Measurements from ENCODE around the gene SLC4A3.

The SLC4A3 gene

DNA sequence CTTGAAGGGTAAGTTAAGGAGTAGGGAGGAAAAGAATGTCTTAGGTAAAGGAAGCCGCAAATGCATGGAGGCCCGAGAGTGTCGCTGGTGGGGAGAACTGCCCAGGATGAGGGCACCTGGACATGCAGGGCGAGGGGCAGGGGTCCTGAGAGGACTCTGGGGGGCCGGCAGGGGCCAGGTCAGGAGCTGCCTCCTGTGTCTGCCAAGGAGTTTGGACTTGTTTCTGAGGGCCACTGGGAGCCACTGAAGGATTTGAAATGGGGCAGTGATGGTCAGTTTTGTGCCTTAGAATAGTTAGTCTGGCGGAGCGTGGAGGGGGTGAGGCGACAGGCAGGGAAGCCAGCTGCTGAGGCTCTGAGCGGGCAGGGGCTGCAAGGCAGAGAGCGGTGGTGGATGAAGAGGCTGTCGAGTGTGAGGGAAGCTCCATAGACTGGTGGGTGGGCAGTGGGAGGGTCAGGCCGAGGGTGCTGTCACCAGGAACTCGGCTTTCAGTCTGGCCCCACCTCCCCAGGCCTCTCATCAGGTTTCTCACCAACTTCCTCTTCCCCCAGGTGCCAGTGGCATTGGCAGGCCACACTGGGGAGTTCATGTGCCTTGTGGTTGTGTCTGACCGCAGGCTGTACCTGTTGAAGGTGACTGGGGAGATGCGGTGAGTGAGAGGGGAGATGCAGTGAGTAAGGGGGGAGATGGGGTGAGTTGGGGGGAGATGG is 14.7 kb upstream of the SLC4A3 start:
- no peak overlapping the region for H3K4me3 ChIP-seq (ENCODE audit: low read depth, low read length)
- no peak for DNase-seq (ENCODE audit: low read depth)

DNA sequence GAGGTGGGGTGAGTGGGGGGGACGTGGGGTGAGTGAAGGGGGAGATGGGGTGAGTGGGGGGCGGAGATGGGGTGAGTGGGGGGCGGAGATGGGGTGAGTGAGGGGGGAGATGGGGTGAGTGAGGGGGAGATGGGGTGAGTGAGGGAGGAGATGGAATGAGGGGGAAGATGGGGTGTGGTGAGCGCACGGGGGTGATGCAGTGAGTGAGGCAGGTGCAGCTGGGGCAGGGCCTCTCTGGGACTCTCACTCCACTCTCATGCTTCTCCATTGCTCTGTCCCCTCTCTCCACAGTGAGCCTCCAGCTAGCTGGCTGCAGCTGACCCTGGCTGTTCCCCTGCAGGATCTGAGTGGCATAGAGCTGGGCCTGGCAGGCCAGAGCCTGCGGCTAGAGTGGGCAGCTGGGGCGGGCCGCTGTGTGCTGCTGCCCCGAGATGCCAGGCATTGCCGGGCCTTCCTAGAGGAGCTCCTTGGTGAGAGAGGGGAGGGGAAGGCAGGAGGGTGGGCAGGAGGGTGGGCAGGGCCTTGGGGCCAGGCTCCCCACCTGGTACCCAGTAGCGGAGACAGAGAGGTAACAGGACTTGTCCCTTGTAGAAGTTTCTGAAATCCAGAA is 13.9 kb upstream of the SLC4A3 start:
- H3K4me3 ChIP-seq (ENCODE audit: low read depth, low read length) = no peak overlapping the region
- no peak for DNase-seq (ENCODE audit: low read depth)

DNA sequence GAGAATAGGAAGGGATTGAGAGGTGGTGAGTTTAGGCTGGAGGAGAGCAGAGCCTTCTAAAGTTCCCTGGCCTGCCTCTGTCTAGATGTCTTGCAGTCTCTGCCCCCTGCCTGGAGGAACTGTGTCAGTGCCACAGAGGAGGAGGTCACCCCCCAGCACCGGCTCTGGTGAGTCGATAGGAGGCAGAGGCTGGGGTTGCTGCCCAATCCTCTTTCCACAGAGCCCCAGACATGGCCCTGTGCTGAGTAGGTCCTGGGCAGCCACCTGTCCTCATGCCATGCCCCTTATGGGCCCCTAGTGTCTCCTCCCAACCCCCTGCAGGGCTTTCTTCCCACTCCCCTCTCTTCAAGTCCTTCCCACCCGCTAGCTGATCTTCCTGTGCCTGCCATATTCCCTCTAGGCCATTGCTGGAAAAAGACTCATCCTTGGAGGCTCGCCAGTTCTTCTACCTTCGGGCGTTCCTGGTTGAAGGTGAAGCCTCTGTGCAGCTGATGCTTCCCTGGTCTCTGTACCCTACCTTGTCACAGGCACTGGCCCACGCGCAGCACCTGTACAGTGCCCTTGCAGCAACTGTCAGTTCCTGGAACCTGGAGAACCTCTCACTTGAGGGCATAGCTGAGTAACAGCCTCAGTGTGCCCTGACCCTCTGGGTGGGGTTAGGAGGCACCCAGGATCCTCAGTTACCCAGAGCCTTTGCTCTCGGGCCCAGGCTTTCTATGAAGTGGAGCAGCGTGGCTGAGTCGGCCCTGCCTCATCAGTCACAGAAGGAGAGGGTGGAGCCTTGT is 13.2 kb upstream of the SLC4A3 start:
- no peak for DNase-seq (ENCODE audit: low read depth)
- no peak overlapping the region for H3K4me3 ChIP-seq (ENCODE audit: low read depth, low read length)

DNA sequence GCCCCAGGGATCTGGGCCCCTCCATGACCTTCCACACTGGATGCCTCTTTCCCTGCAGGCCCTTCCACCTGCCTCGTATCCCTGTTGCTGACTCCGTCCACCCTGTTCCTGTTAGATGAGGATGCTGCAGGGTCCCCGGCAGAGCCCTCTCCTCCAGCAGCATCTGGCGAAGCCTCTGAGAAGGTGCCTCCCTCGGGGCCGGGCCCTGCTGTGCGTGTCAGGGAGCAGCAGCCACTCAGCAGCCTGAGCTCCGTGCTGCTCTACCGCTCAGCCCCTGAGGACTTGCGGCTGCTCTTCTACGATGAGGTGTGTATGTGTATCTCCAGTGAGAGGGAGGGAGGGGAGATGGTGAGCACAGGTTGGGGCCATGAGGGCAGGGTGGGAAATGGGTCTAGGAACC is 12.4 kb upstream of the SLC4A3 start:
- no peak overlapping the region for H3K4me3 ChIP-seq (ENCODE audit: low read depth, low read length)
- DNase-seq (ENCODE audit: low read depth) = no peak

DNA sequence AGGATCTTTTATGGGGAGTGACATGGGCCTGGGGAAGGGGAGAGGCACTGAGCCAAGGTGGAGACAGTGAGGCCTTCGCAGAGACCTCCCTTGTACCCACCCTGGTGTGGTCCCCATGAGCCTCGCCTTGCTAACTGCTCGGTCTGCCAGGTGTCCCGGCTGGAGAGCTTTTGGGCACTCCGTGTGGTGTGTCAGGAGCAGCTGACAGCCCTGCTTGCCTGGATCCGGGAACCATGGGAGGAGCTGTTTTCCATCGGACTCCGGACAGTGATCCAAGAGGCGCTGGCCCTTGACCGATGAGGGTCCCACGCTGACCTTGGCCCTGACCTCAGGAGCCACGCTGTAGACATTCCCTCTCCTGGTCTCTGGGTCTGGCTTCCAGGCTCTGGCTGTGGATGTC is 11.5 kb upstream of the SLC4A3 start:
- DNase-seq (ENCODE audit: low read depth) = no peak
- no peak overlapping the region for H3K4me3 ChIP-seq (ENCODE audit: low read depth, low read length)

DNA sequence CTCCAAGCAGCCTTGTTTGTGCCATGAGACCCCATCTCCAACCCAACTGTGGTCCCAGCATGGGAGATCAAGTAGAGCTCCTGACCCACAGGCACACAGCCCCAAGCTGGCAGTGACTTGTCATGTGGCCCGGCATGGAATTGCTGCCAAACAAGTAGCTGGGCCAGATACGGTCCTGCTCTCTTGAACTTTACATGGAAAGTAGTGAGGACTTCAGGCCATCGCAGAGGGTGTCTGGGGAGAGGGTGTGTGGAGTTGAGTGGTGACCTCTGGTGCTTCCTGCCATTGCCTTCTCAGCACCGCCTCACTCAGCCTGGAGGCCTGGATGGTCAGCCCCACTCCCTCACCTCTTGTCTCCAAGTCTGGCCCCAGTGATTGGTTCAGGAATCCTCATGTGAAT is 10.9 kb upstream of the SLC4A3 start:
- no peak for DNase-seq (ENCODE audit: low read depth)
- no peak overlapping the region for H3K4me3 ChIP-seq (ENCODE audit: low read depth, low read length)

DNA sequence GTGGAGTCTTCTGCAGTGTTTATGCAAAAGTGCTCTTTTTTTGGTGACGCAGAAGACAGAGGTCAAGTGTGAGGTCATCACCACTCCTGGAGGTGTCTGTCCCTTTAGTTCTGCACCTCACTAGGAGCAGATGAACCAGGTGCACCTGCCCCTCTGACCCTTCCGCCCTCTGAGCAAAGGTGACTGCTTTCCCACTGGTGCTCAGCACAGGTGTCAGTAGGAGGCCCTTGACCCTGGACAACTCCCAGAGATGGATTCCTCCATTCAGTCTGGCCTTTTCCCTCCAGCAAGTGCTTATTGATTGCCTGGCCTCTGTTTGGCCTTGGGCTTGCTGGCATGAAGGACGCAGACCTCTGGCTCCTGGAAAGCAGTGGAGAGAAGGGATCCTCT is 8.7 kb upstream of the SLC4A3 start:
- H3K4me3 ChIP-seq (ENCODE audit: low read depth, low read length) = no peak overlapping the region
- no peak for DNase-seq (ENCODE audit: low read depth)

DNA sequence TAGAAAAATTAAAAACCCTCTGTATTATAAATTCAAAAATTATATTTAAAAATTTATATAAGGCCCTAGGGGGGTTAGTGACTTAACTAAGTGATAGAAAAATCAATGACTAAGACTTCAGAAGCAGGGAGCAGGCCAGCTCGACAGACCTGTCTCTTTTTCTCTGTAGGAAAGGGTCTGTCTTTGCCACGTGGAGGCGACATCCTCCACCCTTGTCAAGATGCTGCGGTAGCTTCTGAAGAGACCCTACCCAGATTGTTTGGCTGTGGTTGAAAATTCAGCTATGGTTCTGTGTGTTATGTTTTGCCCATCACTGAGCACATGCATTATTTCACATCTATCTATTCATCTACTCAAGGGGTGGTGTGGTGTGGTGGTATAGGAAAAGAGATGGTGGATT is 8.2 kb upstream of the SLC4A3 start:
- no peak for DNase-seq (ENCODE audit: low read depth)
- H3K4me3 ChIP-seq (ENCODE audit: low read depth, low read length) = no peak overlapping the region

DNA sequence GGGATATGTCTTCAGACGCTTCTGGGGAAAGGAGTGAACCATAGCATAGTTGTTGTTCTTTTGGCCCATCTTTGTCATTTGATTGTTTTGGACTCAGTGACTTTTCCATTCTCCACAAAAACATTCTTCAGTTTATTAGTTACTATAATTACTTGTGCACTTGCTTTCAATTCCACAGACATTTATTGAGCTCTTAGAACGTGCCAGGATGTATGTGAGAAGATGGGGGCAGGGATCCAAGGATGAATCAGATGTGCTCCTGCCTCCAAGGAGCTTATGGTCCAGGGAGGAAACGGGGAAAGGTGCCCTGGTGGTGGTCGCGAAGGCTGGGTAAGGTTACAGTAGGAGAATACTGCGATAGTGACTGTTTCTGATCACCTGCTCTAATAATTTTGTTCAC is 6.9 kb upstream of the SLC4A3 start:
- no peak overlapping the region for H3K4me3 ChIP-seq (ENCODE audit: low read depth, low read length)
- DNase-seq (ENCODE audit: low read depth) = no peak

DNA sequence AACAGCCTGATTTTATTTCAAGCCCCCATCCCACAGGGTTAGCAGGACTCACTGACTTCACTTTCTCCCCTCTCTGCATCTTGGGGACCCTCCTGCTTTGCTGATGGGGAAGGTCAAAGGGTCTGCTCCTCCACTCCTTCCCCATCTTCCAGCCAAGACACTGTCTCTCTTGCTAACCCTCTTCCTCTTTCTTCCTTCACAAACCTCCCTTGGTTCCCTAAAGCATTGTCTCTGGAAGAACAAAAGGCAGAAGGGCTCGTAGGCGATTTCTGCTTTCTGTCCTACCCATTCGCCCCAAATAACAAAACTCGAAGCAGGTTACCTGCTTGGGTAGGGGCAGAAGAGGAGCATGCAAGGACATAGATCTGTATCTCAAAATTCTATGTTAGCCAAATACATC is 5.5 kb upstream of the SLC4A3 start:
- DNase-seq (ENCODE audit: low read depth) = no peak
- no peak overlapping the region for H3K4me3 ChIP-seq (ENCODE audit: low read depth, low read length)

DNA sequence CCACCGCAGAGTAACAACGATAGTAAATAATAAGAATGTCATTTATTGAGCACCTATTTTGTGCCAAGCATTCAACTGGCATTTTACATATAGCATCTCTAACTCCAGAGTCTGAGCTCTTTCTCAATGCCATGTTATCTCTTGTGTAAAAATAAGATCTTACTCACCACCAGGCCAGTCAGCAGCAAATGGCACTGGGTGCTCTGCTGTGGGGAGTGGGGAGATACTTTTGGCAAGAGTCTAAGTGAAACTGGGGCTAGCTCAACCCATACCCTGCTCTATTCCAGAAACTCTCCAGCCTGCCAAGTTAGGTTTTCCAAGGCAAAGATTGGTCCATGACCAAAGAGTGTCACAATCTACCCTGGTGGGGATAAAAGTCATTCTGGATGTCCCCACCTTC is 5.0 kb upstream of the SLC4A3 start:
- H3K4me3 ChIP-seq (ENCODE audit: low read depth, low read length) = no peak overlapping the region
- no peak for DNase-seq (ENCODE audit: low read depth)

DNA sequence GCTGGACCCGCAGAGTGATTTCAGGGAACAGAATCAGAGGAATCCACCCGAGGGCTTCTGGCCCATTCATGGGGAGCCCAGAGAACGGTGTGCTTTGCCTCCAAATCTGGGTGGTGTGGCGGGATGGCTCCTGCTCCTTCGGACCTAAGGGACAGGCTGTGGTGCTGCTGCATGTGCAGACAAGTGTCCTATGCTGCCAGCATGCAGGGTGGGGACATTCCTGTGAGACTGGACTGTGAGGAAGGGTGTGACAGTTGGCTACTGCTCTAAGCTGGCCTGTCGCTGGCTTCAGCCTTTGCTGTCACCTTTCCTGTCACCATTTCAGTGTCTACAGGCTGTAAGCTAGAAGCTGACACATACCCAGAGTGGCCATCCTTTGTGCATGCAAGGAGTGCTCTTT is 2.9 kb upstream of the SLC4A3 start:
- H3K4me3 ChIP-seq (ENCODE audit: low read depth, low read length) = no peak overlapping the region
- DNase-seq (ENCODE audit: low read depth) = no peak

DNA sequence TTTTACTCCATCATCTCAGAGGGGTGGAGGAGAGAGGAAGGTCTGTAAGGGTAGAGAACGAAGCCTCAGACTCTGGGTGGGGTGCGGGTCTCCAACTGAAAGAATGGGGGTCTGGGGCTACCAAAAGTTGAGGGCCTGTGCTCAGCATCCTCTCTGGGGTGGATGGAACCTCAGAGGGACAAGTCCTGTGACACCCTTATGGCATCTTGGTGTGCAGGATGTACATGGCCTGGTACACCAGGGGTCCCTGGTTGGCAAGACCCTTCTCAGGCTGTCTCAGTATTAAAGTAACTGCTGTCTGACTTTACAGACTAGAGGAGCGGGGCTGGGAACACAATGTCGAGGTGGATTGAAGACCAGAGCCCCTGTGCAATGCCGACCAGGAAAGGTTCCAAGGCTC is 2.3 kb upstream of the SLC4A3 start:
- DNase-seq (ENCODE audit: low read depth) = no peak
- H3K4me3 ChIP-seq (ENCODE audit: low read depth, low read length) = no peak overlapping the region

DNA sequence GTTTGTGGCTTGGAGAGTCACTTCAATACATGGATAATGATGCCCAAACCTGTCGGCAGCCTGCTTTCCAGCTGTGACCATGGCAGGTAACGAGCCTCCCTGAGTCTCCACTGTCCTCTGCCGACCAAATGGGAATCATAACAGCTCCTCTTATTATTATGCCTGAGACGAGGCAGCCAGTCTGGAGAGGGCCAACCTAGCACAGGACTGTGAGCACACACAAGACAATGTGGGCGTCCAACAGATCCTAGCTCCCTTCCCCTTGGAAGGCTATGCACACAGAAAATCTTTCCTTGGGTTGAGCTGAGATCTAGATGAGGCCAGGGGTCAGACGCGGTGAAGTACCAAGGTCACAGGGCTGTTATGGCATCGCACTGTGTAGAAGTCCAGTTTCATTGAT is 890 bp upstream of the SLC4A3 start:
- no peak overlapping the region for H3K4me3 ChIP-seq (ENCODE audit: low read depth, low read length)
- no peak for DNase-seq (ENCODE audit: low read depth)

DNA sequence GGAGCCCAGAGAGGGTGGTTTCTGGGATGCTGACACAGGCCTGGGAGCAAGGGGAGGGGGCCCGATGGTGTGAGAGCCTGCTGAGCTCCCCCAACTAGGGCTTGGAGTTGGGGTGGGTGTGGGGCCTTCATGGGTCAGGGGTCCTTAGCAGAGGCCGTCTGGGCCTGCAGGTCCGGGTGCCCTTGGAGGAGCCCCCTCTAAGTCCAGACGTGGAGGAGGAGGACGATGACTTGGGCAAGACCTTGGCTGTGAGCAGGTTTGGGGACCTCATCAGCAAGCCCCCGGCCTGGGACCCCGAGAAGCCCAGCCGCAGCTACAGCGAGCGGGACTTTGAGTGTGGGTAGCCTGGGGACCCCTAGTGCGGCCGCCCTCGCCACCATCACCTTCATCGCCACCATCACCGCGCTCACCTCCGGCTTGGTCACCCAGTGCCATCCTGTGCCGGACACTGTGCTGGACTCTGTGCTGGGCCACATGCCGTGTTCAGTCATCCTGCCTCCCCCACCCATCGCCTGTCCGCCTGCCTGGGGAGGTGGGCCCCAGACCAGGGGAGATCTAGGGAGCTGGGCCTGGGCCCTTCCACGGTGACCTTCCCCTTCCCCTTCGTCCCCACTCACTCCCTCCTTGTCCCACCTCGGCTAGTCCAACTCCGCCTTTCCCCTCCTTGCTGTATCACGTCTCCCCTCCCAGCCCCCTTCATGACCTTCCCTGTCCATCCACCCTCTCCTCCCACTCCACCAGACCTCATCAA is 980 bp downstream of the SLC4A3 start:
- H3K4me3 ChIP-seq (ENCODE audit: low read depth, low read length) = peak overlapping the region; percentile 64
- no peak for DNase-seq (ENCODE audit: low read depth)

DNA sequence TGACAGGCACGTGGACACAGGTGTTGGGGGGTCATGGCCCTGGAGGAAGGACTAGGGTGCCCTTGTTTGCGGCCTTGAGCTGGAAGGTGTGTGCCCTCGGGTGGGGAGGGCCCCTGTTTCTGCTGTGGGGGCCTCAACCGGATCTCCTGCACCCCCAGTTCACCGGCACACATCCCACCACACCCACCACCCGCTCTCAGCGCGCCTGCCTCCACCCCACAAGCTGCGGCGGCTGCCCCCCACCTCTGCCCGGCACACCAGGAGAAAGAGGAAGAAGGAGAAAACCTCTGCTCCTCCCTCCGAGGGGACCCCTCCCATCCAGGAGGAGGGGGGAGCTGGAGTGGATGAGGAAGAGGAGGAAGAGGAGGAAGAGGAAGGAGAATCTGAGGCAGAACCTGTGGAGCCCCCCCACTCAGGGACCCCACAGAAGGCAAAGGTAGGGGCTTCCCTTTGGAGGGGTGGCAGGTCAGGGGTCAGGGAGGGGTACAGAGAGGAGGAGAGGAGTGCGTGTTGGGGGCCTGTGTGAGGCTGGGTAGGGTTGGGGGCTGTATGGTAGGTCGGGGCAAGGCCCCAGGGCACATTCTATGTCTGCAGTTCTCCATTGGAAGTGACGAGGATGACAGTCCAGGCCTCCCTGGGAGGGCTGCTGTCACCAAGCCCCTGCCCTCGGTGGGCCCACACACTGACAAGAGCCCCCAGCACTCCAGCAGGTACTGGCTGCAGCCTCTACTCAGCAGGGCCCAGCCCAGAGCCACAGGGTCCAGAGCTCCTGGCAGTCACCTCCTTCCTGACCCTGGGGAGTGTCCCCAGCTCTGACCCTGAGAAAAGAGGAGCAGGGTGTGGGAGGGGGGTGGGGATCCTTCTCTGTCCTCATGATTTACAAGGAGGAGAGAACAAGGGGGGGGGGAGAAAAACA is 1.8 kb downstream of the SLC4A3 start:
- no peak for DNase-seq (ENCODE audit: low read depth)
- no peak overlapping the region for H3K4me3 ChIP-seq (ENCODE audit: low read depth, low read length)

DNA sequence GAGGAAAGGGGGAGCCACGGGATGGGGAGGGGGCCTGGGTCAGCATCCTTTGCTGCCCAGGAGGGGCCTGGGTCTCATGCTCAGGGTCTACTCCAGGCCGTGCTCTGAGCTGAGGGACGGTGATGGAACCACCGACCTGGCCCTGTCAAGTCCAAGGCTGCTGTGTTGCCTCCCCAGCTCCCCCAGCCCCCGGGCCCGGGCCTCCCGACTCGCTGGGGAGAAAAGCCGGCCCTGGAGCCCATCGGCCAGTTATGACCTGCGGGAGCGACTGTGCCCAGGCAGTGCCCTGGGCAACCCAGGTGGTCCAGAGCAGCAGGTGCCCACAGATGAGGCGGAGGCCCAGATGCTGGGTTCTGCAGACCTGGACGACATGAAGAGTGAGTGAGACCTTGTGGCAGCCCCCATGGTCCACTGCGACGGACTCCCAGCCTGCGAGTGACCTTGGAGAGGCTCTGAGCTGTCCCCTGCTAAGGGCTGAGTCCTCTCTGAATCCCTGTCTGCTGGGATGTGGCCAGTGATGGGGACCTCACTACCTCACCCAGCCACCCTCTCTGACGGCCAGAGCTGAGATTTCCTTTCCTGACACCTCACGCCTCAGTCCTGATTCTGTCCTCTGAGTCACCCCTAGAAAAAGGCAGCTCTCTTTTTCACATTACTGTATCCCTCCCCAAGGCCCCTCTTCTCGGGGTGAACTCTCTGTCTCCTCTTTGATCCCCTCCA is 2.7 kb downstream of the SLC4A3 start:
- H3K4me3 ChIP-seq (ENCODE audit: low read depth, low read length) = no peak overlapping the region
- no peak for DNase-seq (ENCODE audit: low read depth)

DNA sequence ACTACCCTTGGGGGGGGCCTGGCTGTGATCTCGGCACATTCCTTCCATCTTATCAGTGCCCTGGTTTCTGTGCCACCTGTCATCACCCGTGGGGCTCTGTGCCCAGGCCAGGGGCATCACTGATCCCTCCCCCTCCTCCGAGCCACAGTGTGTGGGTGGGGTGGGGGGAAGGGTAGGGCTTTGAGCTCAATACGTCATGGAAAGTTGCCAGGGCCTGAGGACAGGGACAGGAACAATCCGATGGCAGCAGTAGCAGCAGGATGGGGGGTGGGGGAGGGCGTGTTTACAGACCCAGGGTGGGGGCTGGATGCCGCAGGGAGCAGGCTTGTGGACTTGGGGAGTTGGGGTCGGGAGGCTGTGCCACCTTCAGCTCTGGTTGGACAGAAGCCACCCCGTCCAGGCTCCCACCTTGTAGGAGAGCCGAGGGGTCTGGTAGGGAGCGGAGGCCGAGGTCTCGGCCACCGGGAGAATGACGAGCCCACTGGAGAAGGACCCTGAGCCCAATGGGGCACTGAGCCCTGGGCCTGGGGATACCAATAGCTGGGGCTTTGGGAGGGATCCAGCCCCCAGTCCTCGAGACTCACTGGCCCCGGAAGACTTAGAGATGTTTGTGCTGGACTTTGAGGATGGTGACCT is 3.5 kb downstream of the SLC4A3 start:
- H3K4me3 ChIP-seq (ENCODE audit: low read depth, low read length) = no peak overlapping the region
- no peak for DNase-seq (ENCODE audit: low read depth)
